GM04504 (cell line): ENCODE results near the gene MT1M.
"Not testable (repeated sequence)": the region's sequence is repeated elsewhere in the genome, so short reads cannot be mapped to it uniquely, and the experiment has no call there.

Experiments
- DNase-seq: peaks from one replicate; pipeline ENCODE4 v3.0.0-alpha.2; 2012; ENCODE audit warnings: low read depth

MT1M gene

GRCh38 chr16:56649820-56650219 is 17.4 kb downstream of the MT1M start:
- no peak for DNase-seq

GRCh38 chr16:56651586-56651985 is 19.1 kb downstream of the MT1M start, which contains the start of gene MT1B:
Gene MT1B (plus strand): TSS chr16:56651886. CDS start chr16:56651954, 68 bp downstream.
- no peak for DNase-seq

DNA sequence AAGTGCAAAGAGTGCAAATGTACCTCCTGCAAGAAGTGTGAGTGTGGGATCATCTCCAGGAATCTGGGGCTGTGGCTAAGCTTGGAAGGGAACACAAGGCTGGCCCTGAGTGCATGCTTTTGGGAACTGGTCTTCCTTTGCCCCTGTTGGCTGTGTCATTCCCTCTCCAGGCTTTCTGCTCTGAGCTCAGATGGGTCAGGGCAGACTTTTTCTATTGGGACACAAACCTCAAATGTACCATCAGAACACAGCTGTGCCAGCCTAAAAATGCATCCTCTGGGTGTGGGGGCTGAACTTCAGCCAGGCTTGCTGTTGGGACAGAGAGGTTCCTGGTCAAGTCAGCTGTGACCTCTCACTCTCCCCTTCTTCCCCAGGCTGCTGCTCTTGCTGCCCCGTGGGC is 20.1 kb downstream of the MT1M start:
- DNase-seq = no peak

GRCh38 chr16:56653218-56653617 is 20.8 kb downstream of the MT1M start:
- no peak for DNase-seq

GRCh38 chr16:56657555-56658326 is 25.3 kb downstream of the MT1M start, which contains the start of gene MT1F:
Gene MT1F (plus strand): TSS chr16:56657959. CDS start chr16:56658059, 100 bp downstream.
- DNase-seq = no peak

DNA sequence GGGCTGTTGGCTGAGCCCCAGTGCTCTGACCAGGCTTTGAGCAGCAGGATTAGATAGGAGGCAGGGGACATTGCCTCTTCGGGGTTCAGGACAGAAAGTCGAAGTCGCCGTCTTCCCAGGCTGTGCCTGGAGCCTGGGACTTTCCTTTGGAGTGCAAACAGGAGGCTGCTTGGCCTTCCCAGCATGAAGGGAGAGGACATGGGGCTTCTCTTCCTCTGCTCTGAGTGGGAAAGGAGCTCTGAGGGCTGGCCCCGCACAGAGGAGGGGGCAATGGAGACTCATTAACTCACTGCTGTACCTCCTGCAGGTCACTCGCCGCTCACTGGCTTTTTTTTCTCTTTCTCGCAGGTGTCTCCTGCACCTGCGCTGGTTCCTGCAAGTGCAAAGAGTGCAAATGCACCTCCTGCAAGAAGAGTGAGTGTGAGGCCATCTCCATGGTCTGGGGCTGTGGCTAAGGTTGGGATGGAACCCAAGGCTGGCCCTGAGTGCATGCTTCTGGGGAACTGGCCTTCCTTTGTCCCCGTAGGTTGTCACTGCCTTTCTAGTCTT is 25.9 kb downstream of the MT1M start:
- no peak for DNase-seq

DNA sequence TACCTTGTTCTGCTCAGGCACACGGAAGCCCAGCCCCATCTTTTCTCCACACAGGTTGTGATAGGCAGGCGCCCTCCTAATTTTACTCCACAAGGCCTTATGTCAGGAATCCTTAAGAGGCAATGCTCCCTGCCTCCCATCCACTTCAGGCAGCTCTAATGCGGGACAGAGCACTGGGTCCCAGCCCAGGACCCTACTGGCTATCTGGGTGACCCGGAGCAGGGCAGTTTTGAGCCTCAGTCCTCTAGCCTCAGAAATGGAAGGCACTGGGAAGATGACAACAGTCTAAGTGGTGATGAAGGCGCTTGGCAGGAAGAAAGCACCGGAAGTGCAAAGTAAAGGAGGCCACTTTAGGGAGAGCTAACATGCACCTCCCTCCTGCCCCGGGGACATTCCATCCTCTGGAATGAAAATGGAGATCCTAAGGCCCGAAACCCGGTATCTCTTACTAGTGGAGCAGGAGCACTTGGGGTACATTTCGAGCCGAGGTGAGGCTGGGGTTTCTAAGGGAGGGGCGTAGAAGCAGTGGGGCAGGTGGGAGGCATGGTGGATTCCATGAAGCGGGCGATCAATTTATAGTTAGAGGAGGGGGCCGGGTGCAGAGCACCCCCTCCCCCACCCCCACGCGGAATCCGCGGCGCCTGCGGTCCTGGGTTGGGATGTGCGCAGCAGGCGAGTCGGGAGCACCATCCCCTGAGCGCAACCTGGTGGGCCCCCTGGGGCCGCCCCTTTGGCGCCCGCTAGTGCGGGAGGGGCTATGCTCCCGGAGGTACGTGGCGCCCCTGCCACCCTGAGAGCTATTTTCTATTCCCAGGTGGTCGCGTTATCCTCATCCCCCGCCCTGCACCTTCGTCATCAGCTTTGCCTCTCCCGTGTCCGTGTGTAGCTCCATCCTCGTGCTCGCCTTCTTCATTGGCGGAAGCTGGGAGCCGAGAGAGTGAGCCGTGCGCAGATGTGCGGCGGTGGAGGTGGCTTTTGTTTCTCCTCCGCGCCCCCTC is 30.2 kb downstream of the MT1M start:
- DNase-seq = no peak

- no peak for DNase-seq
Observed at GRCh38 chr16:56664506-56664905, 32.0 kb downstream of the MT1M start.

- DNase-seq = not testable (repeated sequence)
Observed at GRCh38 chr16:56665286-56666261, 33.1 kb downstream of the MT1M start.

DNA sequence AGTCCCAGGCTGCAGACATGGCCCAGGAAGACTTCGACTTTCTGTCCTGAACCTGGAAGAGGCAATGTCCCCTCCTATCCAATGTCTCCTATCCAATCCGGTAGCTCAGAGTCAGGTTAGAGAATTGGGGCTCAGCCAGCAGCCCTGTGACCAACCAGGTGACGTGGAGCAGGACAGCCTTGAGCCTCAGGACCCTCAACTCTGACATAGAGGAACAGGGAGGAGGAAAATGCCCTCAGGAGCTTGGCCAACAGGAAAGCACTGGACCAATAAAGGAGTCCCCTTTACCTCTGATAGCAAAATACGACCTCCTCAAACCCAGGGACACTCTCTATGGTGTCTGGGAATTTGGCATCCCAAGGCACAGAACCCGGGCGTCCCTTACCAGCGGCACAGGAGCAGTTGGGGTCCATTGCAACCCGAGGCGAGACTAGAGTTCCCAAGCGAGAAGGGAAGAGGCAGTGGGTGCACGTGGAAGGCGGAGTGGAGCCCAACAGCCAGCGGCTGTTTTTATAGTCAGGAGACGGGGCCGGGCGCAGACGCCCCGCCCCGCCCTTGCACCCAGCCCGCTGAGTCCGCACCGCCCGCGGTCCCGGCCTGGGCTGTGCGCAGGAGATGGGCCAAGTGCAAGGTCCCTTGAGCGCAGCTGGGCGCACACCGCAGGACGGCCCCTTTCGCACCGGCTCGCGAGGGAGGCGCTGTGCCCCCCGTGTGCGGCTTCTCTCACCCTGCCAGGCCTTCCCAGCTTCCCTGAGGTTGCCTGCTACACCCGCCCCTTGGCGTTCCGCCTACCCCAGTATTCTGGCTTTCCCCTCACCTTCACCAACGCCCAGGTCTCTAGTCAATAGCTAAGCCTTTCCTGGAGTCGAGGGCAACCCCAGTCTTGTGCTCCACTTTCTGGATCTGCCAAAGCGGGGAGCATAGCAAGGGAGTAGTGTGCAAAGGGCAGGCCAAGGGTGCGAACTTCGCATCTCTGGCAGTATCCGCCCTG is 35.4 kb downstream of the MT1M start, which contains the start of gene MT1G:
TSS of gene MT1G (minus strand) at position 485 of the 991 bp plus-strand sequence. CDS start at position 413, 72 bp downstream.
- no peak for DNase-seq

DNA sequence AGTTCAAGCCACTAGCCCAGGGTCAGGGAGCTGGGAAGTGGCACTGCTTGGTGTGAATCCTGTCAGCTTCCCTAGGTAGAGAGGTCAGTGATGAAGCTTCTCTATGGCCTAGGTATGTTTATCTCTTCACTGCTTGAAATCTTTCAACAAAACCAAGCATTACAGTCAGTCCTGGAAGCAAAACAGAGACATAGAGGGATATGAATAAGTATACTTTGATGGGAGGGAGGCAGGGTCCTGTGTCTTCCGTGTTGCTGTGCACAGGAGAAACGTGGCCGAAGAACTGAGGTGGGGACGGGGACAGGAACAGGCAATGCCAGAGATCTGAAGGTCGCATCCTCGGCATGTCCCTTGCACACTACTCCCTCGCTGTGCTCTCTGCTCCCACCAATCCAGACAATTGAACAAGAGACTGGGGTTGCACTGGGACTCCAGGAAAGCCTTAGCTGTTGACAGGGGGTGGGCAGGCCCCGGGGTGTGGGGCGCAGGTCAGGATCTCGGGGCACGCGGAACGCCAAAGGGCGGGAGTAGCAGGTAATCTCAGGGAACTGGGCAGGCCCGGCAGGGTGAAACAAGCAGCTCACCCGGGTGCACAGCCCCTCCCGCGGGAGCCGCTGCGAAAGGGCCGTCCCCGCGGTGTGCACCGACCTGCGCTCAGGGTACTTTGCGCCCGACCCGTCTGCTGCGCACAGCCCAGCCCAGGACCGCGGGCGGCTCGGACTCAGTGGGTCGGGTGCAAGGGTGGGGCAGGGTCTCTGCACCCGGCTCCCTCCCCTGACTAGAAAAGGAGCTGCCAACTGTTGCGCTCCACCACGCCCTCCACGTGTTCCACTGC is 36.8 kb downstream of the MT1M start, which contains the start of gene MT1H:
TSS of gene MT1H (plus strand) at position 810 of the 835 bp plus-strand sequence. CDS start 71 bp downstream, outside the sequence.
- no peak for DNase-seq

GRCh38 chr16:56669840-56670619 is 37.6 kb downstream of the MT1M start:
- DNase-seq = no peak

- no peak for DNase-seq
Observed at GRCh38 chr16:56670620-56670934, 38.1 kb downstream of the MT1M start.

DNA sequence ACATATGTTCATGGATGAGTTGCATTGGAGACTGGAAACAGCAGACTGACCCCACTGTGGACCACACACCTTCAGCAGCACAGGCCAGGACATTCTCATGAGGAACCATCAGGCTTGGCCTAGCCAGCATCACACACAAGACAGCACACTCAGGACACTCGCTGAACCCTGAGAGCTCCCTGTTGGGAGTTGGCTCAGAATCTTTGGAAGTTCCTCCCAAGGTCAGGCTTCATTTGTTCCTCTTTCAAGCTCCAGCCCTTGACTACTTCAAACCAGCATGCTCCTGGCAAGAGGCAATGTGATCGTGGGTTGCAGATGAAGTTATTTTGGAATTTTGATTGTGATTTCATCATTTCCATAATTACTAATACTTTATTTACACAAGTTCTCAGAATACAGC is 39.2 kb downstream of the MT1M start:
- DNase-seq = not testable (repeated sequence)

- not testable (repeated sequence) for DNase-seq
Observed at GRCh38 chr16:56672171-56672570, 39.7 kb downstream of the MT1M start.

DNA sequence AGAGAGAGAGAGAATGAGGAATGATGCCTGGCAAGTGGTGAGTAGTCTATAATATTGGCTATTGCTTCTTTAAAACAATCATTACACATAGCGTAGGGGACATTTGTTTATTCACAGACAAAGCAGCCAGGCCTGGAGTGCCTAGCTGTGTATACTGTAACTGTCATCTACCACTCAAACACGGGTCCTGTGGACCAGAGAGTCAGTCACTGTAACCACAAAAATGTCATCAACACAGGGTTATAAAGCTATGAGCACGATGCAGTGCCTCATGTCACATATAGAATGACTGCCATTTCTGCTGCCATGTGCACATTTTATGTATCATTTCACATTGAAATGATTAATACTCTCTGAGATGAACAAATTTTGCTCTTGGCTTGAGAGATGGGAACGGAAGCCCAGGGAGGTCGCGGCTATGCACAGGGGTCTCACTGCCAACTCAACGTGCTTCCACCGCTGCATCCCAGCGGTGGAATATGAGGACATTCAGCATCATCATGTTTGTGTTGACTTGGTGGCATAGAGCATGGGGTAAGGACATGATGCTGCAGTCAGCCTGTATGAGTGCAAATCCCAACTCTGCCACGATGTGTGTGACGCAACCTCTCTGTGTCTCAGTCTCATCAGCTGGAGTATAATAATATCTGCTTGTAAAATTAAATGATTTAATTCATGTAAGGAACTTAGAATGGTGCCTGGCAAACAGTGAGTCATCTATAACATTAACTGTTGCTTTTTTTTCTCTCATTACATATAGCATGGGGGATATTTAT is 40.5 kb downstream of the MT1M start:
- no peak for DNase-seq

DNA sequence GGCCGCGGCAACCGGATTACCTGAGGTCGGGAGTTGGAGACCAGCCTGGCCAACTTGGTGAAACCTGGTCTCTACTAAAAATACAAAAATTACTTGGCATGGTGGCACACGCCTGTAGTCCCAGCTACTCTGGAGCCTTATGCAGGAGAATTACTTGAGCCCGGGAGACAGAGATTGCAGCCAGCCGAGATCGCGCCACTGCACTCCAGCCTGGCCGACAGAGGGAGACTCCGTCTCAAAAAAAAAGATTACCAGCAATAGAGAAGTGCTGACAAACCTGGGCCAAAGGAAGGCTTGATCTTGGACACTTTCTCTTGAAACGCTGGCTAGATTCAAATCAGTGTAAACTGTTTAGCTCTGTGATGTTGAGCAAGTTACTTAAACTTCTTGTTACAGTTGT is 41.5 kb downstream of the MT1M start:
- no peak for DNase-seq
